ENCODE measurements around the gene UNC93B1.

DNA sequence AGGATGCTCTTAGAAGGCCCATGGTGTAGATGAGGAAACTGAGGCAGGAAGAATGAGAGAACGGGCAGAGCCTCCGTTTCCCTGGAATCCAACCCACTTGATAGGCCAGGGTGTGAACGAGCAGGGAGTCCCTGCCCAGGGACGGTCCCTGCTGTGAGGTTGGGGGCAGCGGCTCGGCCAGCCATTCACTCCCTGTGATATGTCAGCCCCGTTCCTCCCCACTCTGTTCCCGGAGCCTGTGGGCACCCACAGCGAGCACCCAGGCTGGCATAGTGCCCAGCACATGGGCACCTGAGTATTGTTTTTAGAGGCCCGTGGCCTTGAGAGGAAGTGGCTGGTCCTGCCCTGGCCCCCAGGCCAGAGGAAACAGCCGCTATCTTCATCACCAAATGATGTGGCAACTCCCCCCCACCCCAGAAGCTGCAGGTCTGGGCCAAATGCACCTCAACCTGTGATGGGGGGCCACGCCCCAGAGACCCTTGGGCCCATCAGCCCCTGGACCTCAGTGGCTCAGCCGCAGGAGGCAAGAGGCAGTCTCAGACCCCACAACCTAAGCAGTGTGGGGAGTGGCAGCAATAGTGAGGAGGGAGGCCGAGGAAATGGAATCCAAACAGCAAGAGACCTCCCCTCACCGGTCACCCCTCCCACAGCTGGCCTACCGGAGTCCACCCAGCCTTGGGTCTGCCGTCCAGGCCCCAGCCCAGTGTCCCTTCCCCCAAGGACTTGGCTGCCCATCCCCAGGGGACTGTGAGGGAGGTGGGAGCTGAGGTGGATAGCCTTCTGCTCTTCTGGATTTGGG is 8.3 kb upstream of the UNC93B1 start:
- TF ChIP-seq, protein P1, sequence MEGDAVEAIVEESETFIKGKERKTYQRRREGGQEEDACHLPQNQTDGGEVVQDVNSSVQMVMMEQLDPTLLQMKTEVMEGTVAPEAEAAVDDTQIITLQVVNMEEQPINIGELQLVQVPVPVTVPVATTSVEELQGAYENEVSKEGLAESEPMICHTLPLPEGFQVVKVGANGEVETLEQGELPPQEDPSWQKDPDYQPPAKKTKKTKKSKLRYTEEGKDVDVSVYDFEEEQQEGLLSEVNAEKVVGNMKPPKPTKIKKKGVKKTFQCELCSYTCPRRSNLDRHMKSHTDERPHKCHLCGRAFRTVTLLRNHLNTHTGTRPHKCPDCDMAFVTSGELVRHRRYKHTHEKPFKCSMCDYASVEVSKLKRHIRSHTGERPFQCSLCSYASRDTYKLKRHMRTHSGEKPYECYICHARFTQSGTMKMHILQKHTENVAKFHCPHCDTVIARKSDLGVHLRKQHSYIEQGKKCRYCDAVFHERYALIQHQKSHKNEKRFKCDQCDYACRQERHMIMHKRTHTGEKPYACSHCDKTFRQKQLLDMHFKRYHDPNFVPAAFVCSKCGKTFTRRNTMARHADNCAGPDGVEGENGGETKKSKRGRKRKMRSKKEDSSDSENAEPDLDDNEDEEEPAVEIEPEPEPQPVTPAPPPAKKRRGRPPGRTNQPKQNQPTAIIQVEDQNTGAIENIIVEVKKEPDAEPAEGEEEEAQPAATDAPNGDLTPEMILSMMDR (conservative IDR thresholded peaks at IDR 0.05 in 1 of 2, IDR thresholded peaks at IDR 0.05 in 1 of 2; ENCODE audit: low read depth in 1 of 2, low read length in 2 of 2): no peak
- no peak for TF ChIP-seq EZH2 (IDR thresholded peaks at IDR 0.05; ENCODE audit: low read length, missing control alignments)

Measured in fibroblast of lung (primary cell).